GM23248 (cell line): ENCODE measurements around the gene YPEL2.

Experiments
- EZH2 ChIP-seq: fragments of 200-600 bp; sonication (generic); IDR thresholded peaks from 2 replicates; pipeline ENCODE4 v1.6.1; 2018; ENCODE audit warnings: antibody characterized with exemption, mild to moderate bottlenecking; ENCODE audit not compliant: insufficient read depth, poor library complexity, severe bottlenecking
- EZH2phosphoT487 ChIP-seq: fragments of 200-600 bp; sonication (generic); IDR thresholded peaks from 2 replicates; pipeline ENCODE4 v1.6.1; 2018; ENCODE audit warnings: antibody characterized with exemption, moderate library complexity, mild to moderate bottlenecking, low read depth; ENCODE audit not compliant: insufficient read depth

- TF ChIP-seq EZH2, result no peak
- no peak for TF ChIP-seq EZH2phosphoT487
Measured at GRCh38 chr17:59375857-59376256, 44.4 kb downstream of the YPEL2 start.
